ENCODE measurements around the gene C16orf89. TPM values are rescaled to one million over a fixed set of nuclear protein-coding genes. Genes with fewer than 3 reads are reported as not detected.
A peak's percentile ranks its signal among the peaks of the same experiment; 100 is the strongest.

Gene C16orf89
- total and polyA plus RNA-seq, 7 experiments from 2014 or later: not detected

DNA sequence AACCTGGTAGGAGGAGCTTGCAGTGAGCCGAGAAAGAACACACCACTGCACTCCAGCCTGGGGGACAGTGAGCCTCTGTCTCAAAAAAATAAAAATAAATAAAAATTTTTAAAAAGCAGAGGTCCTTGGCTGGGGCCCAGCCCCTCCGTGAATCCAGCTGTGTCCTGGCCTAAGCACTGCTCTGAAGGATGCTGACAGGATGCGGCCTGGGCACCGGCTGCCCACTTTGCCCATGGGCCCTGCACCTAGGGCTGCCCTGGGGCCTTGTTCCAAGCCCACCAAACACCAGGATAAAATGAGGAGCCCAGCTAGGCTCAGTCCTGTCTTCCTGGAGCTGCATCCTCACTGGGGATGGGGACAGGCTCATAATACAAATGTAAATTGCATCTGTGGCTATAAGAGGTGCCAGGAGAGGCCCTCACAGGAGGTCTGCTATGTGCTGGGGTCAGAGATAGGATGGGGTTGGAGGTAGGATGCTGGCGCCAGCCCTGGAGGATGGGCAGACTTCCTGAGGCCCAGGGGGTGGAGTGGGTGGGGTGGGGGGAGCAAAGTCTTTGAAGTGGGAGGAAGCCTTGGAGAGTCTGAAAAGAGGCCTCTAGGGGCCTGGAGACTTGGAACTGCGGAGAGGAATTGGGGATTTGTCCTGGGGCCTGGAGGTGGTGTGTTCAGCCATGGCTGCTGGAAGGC lies 6.2 kb downstream of the C16orf89 start:
- intact Hi-C loops (cut with micrococcal nuclease): loop anchor here in 1 of 2 donors (5.0 kb wide), 1 partner anchor 33 kb away; no protein-coding TSS in a partner anchor
- Mint-ChIP-seq H3K27me3 (no peaks in the 10 kb centered on the region), H3K27ac (no peak overlapping the region), H3K9me3 (no peaks in the 10 kb centered on the region), H3K4me1 (peaks cover 0 to 4% (median 0%) of the 10 kb centered on the region in 7 donors), H3K4me3 (no peak overlapping the region), H3K36me3 (no peaks in the 10 kb centered on the region)
- ChIA-PET CTCF (no interaction called here), POLR2A (interaction anchor here (1.8 kb wide), 1 partner anchor 26 kb away, joined by 5 read pairs; the partner anchor contains the start of gene NAGPA)
- H3K4me3 ChIP-seq (ENCODE audit: low read length): no peak overlapping the region
- no peaks in the 10 kb centered on the region for H3K27me3 ChIP-seq (ENCODE audit: control insufficient read depth in 2 of 2, insufficient read depth in 2 of 2, low read length in 2 of 2)
- H3K36me3 ChIP-seq (ENCODE audit: control insufficient read depth in 2 of 3, insufficient read depth in 3 of 3, low read length in 3 of 3): no peaks in the 10 kb centered on the region
- DNase-seq (no peak), ATAC-seq (no peak)
- H3K9me3 ChIP-seq (ENCODE audit: control insufficient read depth in 2 of 3, low read length in 3 of 3): no peaks in the 10 kb centered on the region
- no peak overlapping the region for H3K27ac ChIP-seq (ENCODE audit: low read depth, low read length)
- H3K4me1 ChIP-seq (ENCODE audit: control insufficient read depth in 2 of 2, insufficient read depth in 2 of 2, low read length in 2 of 2): no peaks in the 10 kb centered on the region

DNA sequence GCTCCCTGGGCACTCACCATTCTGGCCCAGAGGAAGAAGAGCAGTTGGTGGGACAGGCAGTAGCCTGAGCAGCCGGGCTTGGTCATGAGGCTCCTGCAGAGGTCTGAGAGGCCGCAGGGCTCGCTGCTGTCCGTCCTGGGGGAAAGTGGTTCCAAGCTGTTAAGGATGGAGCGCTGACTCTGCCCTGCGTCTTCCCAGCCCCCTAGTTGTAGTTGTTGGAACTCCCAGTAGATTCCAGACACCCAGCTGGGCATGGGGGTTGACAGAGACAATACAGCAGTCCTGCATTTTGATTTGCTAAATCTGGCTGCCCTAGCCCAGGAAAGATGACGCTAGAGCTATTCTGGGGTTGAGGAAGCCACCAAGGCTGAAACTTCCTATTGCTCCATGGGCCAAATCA lies 7.3 kb downstream of the C16orf89 start:
- no peaks in the 10 kb centered on the region for H3K36me3 ChIP-seq (ENCODE audit: control insufficient read depth in 2 of 3, insufficient read depth in 3 of 3, low read length in 3 of 3)
- Mint-ChIP-seq H3K36me3 (no peaks in the 10 kb centered on the region), H3K4me3 (no peak overlapping the region), H3K9me3 (no peaks in the 10 kb centered on the region), H3K27ac (no peak overlapping the region), H3K4me1 (peaks cover 0 to 4% (median 0%) of the 10 kb centered on the region in 7 donors), H3K27me3 (no peaks in the 10 kb centered on the region)
- H3K27ac ChIP-seq (ENCODE audit: low read depth, low read length): no peak overlapping the region
- intact Hi-C loops (cut with micrococcal nuclease): loop anchor here in 1 of 2 donors (5.0 kb wide), 1 partner anchor 34 kb away; no protein-coding TSS in a partner anchor
- ChIA-PET POLR2A (no interaction called here), CTCF (no interaction called here)
- no peaks in the 10 kb centered on the region for H3K4me1 ChIP-seq (ENCODE audit: control insufficient read depth in 2 of 2, insufficient read depth in 2 of 2, low read length in 2 of 2)
- no peaks in the 10 kb centered on the region for H3K27me3 ChIP-seq (ENCODE audit: control insufficient read depth in 2 of 2, insufficient read depth in 2 of 2, low read length in 2 of 2)
- no peaks in the 10 kb centered on the region for H3K9me3 ChIP-seq (ENCODE audit: control insufficient read depth in 2 of 3, low read length in 3 of 3)
- DNase-seq (no peak), ATAC-seq (no peak)
- H3K4me3 ChIP-seq (ENCODE audit: low read length): no peak overlapping the region

DNA sequence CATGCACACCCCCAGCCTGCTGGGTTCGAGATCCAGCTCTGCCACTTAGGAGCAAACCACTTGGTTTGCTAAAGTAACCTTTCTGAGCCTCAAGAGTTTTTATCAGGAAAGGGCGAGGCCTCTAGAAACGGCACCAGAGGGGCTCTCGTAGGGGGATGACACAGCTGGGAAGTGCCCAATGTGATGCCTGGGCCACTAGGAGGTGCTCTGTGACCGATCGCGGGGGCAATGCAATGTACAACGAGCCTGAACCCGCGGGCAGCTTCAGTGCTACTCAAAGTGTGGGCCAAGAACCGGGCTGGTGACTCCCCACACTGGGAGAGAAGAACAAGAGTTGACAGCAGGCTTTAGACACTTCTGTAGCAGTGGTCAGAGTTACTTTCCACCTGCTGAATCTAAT lies 9.4 kb downstream of the C16orf89 start:
- no peaks in the 10 kb centered on the region for H3K9me3 ChIP-seq (ENCODE audit: control insufficient read depth in 2 of 3, low read length in 3 of 3)
- H3K4me3 Mint-ChIP-seq: no peak overlapping the region
- H3K4me3 ChIP-seq (ENCODE audit: low read length): no peak overlapping the region
- peaks cover 0 to 1% (median 0%) of the 10 kb centered on the region in 5 donors for H3K27me3 Mint-ChIP-seq
- no peaks in the 10 kb centered on the region for H3K27me3 ChIP-seq (ENCODE audit: control insufficient read depth in 2 of 2, insufficient read depth in 2 of 2, low read length in 2 of 2)
- H3K36me3 ChIP-seq (ENCODE audit: control insufficient read depth in 2 of 3, insufficient read depth in 3 of 3, low read length in 3 of 3): no peaks in the 10 kb centered on the region
- no peak overlapping the region for H3K27ac ChIP-seq (ENCODE audit: low read depth, low read length)
- CTCF ChIA-PET: interaction anchor here (0.5 to 1.1 kb wide), 4 partner anchors 16 to 470 kb away, joined by 3 read pairs; no protein-coding TSS in a partner anchor
- H3K4me1 ChIP-seq (ENCODE audit: control insufficient read depth in 2 of 2, insufficient read depth in 2 of 2, low read length in 2 of 2): no peaks in the 10 kb centered on the region
- H3K4me1 Mint-ChIP-seq: peaks cover 0 to 4% (median 0%) of the 10 kb centered on the region in 7 donors
- H3K27ac Mint-ChIP-seq: no peak overlapping the region
- POLR2A ChIA-PET: no interaction called here
- DNase-seq: peak in 5 of 9 donors; percentile 19 to 33 (median 27)
- intact Hi-C loops (cut with micrococcal nuclease): loop anchor here (1.0 to 5.0 kb wide), 2 partner anchors 36 kb away; no protein-coding TSS in a partner anchor
- H3K36me3 Mint-ChIP-seq: no peaks in the 10 kb centered on the region
- peak; percentile 77 for ATAC-seq
- H3K9me3 Mint-ChIP-seq: peaks cover 0 to 6% (median 0%) of the 10 kb centered on the region in 11 donors

DNA sequence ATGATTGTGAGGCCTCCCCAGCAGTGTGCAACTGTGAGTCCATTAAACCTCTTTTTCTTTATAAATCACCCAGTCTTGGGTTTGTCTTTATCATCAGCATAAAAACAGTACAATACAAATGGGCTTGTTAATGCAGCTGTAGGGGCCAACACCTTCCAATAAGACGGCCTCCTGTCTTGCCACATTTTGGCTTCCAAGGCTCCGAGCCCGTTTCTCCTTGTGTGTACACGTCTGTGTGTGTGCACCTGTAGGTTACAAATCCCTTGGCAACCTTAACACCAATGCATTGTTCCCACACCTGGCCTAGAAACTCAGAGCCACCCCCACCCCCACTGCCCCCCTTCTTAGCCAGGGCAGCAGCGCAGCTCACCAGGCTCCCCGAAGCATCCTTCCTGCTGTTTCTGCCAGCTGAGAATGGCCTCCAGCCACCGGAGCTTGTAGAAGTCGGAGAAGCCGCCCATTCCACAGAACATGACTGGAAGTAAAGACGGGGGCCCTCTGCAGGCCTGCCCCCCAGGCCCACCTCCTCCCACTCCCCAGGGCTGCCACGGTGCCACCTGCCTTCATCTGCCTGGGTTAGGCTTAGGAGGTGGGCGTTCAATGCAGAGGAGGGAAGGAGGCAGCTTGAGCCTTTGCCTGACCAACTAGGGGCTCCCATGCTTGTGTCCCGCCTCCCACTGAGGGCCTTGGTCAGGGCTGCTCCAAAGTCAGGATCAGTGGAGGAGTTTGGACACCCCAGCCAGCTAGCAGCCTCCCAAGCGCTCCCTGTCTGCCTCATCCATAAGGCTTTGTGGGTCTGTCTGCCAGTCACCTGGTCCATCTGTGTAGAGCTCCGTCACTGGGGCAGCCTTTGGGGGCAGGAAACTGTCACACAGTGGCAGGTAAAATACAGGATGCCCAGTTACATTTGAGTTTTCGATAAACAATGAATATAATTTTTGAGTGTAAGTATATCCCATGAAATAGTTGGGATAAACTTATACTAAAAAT lies 10.6 kb downstream of the C16orf89 start:
- intact Hi-C loops (cut with micrococcal nuclease): loop anchor here in 1 of 2 donors (5.0 kb wide), 1 partner anchor 37 kb away; no protein-coding TSS in a partner anchor
- DNase-seq: no peak
- POLR2A ChIA-PET: no interaction called here
- H3K27me3 ChIP-seq (ENCODE audit: control insufficient read depth in 2 of 2, insufficient read depth in 2 of 2, low read length in 2 of 2): no peaks in the 10 kb centered on the region
- peak overlapping the region in 1 of 9 donors; percentile 0 for H3K27ac Mint-ChIP-seq
- no peak overlapping the region for H3K4me3 Mint-ChIP-seq
- H3K27me3 Mint-ChIP-seq: peaks cover 0 to 7% (median 0%) of the 10 kb centered on the region in 5 donors
- peaks cover 0 to 18% (median 4%) of the 10 kb centered on the region in 11 donors for H3K9me3 Mint-ChIP-seq
- H3K4me1 ChIP-seq (ENCODE audit: control insufficient read depth in 2 of 2, insufficient read depth in 2 of 2, low read length in 2 of 2): no peaks in the 10 kb centered on the region
- H3K9me3 ChIP-seq (ENCODE audit: control insufficient read depth in 2 of 3, low read length in 3 of 3): no peaks in the 10 kb centered on the region
- no peak overlapping the region for H3K27ac ChIP-seq (ENCODE audit: low read depth, low read length)
- peaks cover 0 to 4% (median 0%) of the 10 kb centered on the region in 7 donors for H3K4me1 Mint-ChIP-seq
- H3K36me3 ChIP-seq (ENCODE audit: control insufficient read depth in 2 of 3, insufficient read depth in 3 of 3, low read length in 3 of 3): no peaks in the 10 kb centered on the region
- CTCF ChIA-PET: no interaction called here
- no peak for ATAC-seq
- no peak overlapping the region for H3K4me3 ChIP-seq (ENCODE audit: low read length)
- peaks cover 0 to 8% (median 4%) of the 10 kb centered on the region in 5 donors for H3K36me3 Mint-ChIP-seq

DNA sequence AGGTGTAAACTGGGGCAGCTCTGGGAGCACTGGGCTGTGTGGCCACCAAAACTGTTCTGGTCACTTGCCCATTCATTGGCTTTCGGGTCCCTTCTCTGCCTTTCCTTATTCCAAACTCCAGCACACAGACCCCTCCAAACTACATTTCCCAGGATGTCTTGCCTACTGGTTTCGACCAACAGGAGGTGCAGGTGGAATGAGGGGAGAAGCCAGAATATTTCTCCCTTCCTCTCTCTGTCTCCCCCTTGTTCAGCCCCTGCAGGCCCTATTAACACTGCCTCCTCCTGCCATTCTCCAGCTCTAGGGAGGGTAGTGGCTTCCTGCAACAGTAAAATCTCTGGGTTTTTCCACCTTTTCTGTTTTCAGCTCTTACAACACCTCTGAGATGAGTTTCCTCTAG lies 18.8 kb downstream of the C16orf89 start:
- peaks cover 0 to 2% (median 0%) of the 10 kb centered on the region in 7 donors for H3K4me1 Mint-ChIP-seq
- H3K27ac Mint-ChIP-seq: no peak overlapping the region
- no peaks in the 10 kb centered on the region for H3K4me1 ChIP-seq (ENCODE audit: control insufficient read depth in 2 of 2, insufficient read depth in 2 of 2, low read length in 2 of 2)
- peaks cover 0 to 19% (median 0%) of the 10 kb centered on the region in 5 donors for H3K27me3 Mint-ChIP-seq
- ATAC-seq (no peak), DNase-seq (no peak)
- H3K27me3 ChIP-seq (ENCODE audit: control insufficient read depth in 2 of 2, insufficient read depth in 2 of 2, low read length in 2 of 2): no peaks in the 10 kb centered on the region
- ChIA-PET CTCF (no interaction called here), POLR2A (interaction anchor here (1.1 kb wide), 1 partner anchor 13 kb away, joined by 3 read pairs; the partner anchor contains the start of gene NAGPA)
- H3K36me3 ChIP-seq (ENCODE audit: control insufficient read depth in 2 of 3, insufficient read depth in 3 of 3, low read length in 3 of 3): no peaks in the 10 kb centered on the region
- no peak overlapping the region for H3K27ac ChIP-seq (ENCODE audit: low read depth, low read length)
- peaks cover 0 to 35% (median 9%) of the 10 kb centered on the region in 11 donors for H3K9me3 Mint-ChIP-seq
- no peak overlapping the region for H3K4me3 Mint-ChIP-seq
- H3K36me3 Mint-ChIP-seq: peaks cover 0 to 39% (median 17%) of the 10 kb centered on the region in 5 donors
- H3K4me3 ChIP-seq (ENCODE audit: low read length): no peak overlapping the region
- intact Hi-C loops (cut with micrococcal nuclease): no loop called here
- no peaks in the 10 kb centered on the region for H3K9me3 ChIP-seq (ENCODE audit: control insufficient read depth in 2 of 3, low read length in 3 of 3)

DNA sequence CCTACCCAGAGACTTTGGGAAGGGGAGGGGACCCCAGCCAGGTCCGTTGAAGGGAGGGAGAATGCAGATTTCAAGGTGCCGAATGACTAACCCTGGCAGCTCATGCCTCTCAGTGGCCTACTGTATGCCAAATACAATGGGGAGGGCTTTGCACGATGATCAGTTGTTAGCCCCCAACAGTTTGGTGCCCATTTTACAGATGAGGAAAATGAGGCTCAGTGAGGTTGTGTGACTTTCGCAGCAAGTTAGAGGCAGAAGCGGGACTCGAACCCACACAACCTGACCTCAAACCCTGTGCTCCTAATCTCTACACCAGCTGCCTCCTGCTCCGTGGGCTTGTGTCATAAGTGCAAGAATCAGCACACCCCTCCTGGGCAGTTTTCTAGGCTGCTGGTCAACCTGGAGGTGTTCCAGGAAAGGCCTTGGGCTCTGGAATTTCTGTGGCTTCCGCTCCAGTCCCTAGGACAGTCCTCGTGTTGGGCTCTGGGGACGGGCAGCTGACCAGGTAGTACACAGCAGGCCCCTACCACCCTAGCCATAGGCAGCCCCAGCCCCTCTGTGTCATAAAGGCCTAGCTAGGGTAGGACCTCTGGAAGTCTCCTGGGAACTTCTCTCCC lies 20.1 kb downstream of the C16orf89 start:
- Histone ChIP-seq H3K4me3 (ENCODE audit: low read length) (no peak overlapping the region), H3K9me3 (ENCODE audit: control insufficient read depth in 2 of 3, low read length in 3 of 3) (no peaks in the 10 kb centered on the region), H3K36me3 (ENCODE audit: control insufficient read depth in 2 of 3, insufficient read depth in 3 of 3, low read length in 3 of 3) (no peaks in the 10 kb centered on the region), H3K27me3 (ENCODE audit: control insufficient read depth in 2 of 2, insufficient read depth in 2 of 2, low read length in 2 of 2) (no peaks in the 10 kb centered on the region), H3K4me1 (ENCODE audit: control insufficient read depth in 2 of 2, insufficient read depth in 2 of 2, low read length in 2 of 2) (no peaks in the 10 kb centered on the region), H3K27ac (ENCODE audit: low read depth, low read length) (no peak overlapping the region)
- peaks cover 0 to 2% (median 0%) of the 10 kb centered on the region in 7 donors for H3K4me1 Mint-ChIP-seq
- H3K27ac Mint-ChIP-seq: no peak overlapping the region
- DNase-seq (no peak), ATAC-seq (no peak)
- H3K27me3 Mint-ChIP-seq: peaks cover 0 to 15% (median 0%) of the 10 kb centered on the region in 5 donors
- intact Hi-C loops (cut with micrococcal nuclease): no loop called here
- peaks cover 0 to 35% (median 17%) of the 10 kb centered on the region in 5 donors for H3K36me3 Mint-ChIP-seq
- H3K4me3 Mint-ChIP-seq: no peak overlapping the region
- POLR2A ChIA-PET: no interaction called here
- CTCF ChIA-PET: no interaction called here
- H3K9me3 Mint-ChIP-seq: peaks cover 0 to 22% (median 6%) of the 10 kb centered on the region in 11 donors

All from naive thymus-derived CD4-positive, alpha-beta T cell (primary cell).